Stimulated activated CD8-positive, alpha-beta memory T cell treated with anti-CD3 and anti-CD28 coated beads, Interleukin-4, amount 100 ng/mL, for 24 hours (primary cell): Measurements from ENCODE around the gene SMG7.

Experiments
- DNase-seq: peaks from one replicate; pipeline ENCODE4 v3.0.0-alpha.2; 2020; ENCODE audit warnings: low read depth

The SMG7 gene

GRCh38 chr1:183467687-183468086 lies 4.6 kb upstream of the SMG7 start:
- no peak for DNase-seq

- DNase-seq: peak; percentile 91
These were observed 1.9 kb upstream of the SMG7 start for GRCh38 chr1:183470147-183470960.

- DNase-seq: peak; percentile 60
These were observed 1.1 kb upstream of the SMG7 start for GRCh38 chr1:183470961-183471742.

- peak; percentile 99 for DNase-seq
These were observed 384 bp upstream of the SMG7 start for GRCh38 chr1:183471743-183472487.

GRCh38 chr1:183473217-183473536 lies 878 bp downstream of the SMG7 start:
- no peak for DNase-seq

GRCh38 chr1:183476081-183476480 lies 3.8 kb downstream of the SMG7 start:
- no peak for DNase-seq

- no peak for DNase-seq
These were observed 5.9 kb downstream of the SMG7 start for GRCh38 chr1:183477986-183478781.

- no peak for DNase-seq
These were observed 8.7 kb downstream of the SMG7 start for GRCh38 chr1:183480971-183481441.

- DNase-seq: no peak
These were observed 10.9 kb downstream of the SMG7 start for GRCh38 chr1:183483224-183483623.

GRCh38 chr1:183484254-183484653 lies 12.0 kb downstream of the SMG7 start:
- DNase-seq: no peak

- no peak for DNase-seq
These were observed 12.6 kb downstream of the SMG7 start for GRCh38 chr1:183484851-183485250.

- DNase-seq: no peak
These were observed 15.6 kb downstream of the SMG7 start for GRCh38 chr1:183487674-183488442.

GRCh38 chr1:183490932-183491331 lies 18.6 kb downstream of the SMG7 start:
- no peak for DNase-seq

GRCh38 chr1:183493540-183494245 lies 21.4 kb downstream of the SMG7 start:
- DNase-seq: no peak

GRCh38 chr1:183495420-183495819 lies 23.1 kb downstream of the SMG7 start:
- no peak for DNase-seq

- DNase-seq: no peak
These were observed 24.9 kb downstream of the SMG7 start for GRCh38 chr1:183497218-183497617.

GRCh38 chr1:183498342-183498991 lies 26.2 kb downstream of the SMG7 start:
- no peak for DNase-seq

GRCh38 chr1:183505454-183506089 lies 33.3 kb downstream of the SMG7 start:
- no peak for DNase-seq

- no peak for DNase-seq
These were observed 34.3 kb downstream of the SMG7 start for GRCh38 chr1:183506561-183506960.
